Panc1 (cell line): ENCODE data around the gene BFAR. TPM values are rescaled to one million over a fixed set of nuclear protein-coding genes. Genes with fewer than 3 reads are reported as not detected.

Experiments used
- ATAC-seq: fragments of 200-7000 bp; cut with Tn5 transposase; 2 replicates; pipeline ENCODE4 v1.9.1; 2020; ENCODE audit warnings: mild to moderate bottlenecking, moderate library complexity
- BruUV-seq: library from RNA; stranded (reverse); fragments of 400-500 nt; replicated peaks from 2 replicates; lab custom pipeline; 2021; lab: Mats Ljungman, UMichigan
- CTCF ChIA-PET: fragments of 300-600 bp; sonication (Branson Sonifier 250); formaldehyde crosslinking; loops from one replicate; lab custom pipeline; 2022; ENCODE audit warnings: antibody characterized with exemption; lab: Charles Lee
- POLR2A ChIA-PET: fragments of 300-600 bp; sonication (Branson Sonifier 250); formaldehyde crosslinking; loops from one replicate; lab custom pipeline; 2022; ENCODE audit warnings: antibody characterized with exemption; lab: Charles Lee
- DNase-seq: peaks from one replicate; pipeline ENCODE4 v3.0.0-alpha.2; 2010; ENCODE audit warnings: low read depth, low spot score
- H3K27ac ChIP-seq: 2 replicates; pipeline ENCODE4 v1.5.1; 2011; ENCODE audit warnings: mild to moderate bottlenecking, low read length, inconsistent platforms
- H3K27me3 ChIP-seq: fragments of 200-500 bp; sonication (Bioruptor generic); 2 replicates; pipeline ENCODE4 v1.6.0; 2014; ENCODE audit warnings: low read length, inconsistent platforms; ENCODE audit not compliant: control insufficient read depth, insufficient read depth
- H3K36me3 ChIP-seq: fragments of 200-500 bp; sonication (Bioruptor generic); 2 replicates; pipeline ENCODE4 v1.5.1; 2014; ENCODE audit warnings: inconsistent platforms, mild to moderate bottlenecking, low read length, moderate library complexity; ENCODE audit not compliant: control insufficient read depth, insufficient read depth
- H3K4me1 ChIP-seq: 2 replicates; pipeline ENCODE4 v1.5.1; 2011; ENCODE audit warnings: inconsistent platforms, mild to moderate bottlenecking, low read length, moderate library complexity; ENCODE audit not compliant: control insufficient read depth, insufficient read depth
- H3K4me3 ChIP-seq, 2 experiments: 2 replicates each; pipeline ENCODE4 v1.5.1; 2011 to 2012; ENCODE audit warnings: low read depth in 2 of 2, low read length in 2 of 2, mild to moderate bottlenecking in 2 of 2, inconsistent platforms in 1 of 2, moderate library complexity in 1 of 2
- H3K9me3 ChIP-seq: fragments of 200-500 bp; sonication (Bioruptor generic); 2 replicates; pipeline ENCODE4 v1.5.1; 2014; ENCODE audit warnings: low read depth, mild to moderate bottlenecking, inconsistent platforms, low read length, moderate library complexity; ENCODE audit not compliant: control insufficient read depth, insufficient read depth
- POLR2AphosphoS5 ChIP-seq: IDR thresholded peaks from 2 replicates; pipeline ENCODE4 v1.6.1; 2012; ENCODE audit warnings: mild to moderate bottlenecking, low read depth, low read length, moderate library complexity
- SIN3A ChIP-seq: IDR thresholded peaks from 2 replicates; pipeline ENCODE4 v1.6.1; 2012; ENCODE audit warnings: low read depth, mild to moderate bottlenecking, low read length, moderate library complexity, borderline replicate concordance; ENCODE audit not compliant: insufficient read depth
- TCF7L2 ChIP-seq: IDR thresholded peaks from 2 replicates; pipeline ENCODE4 v1.6.1; 2011; ENCODE audit warnings: mild to moderate bottlenecking, low read depth, low read length, inconsistent platforms
- in situ Hi-C: cut with HindIII; loops from 2 replicates; pipeline ENCODE4 v1.10.0; 2016; ENCODE audit warnings: low sequenced_read_pairs, low pct_unique_long_range_greater_than_20kb
- intact Hi-C: fragments of 100-400 bp; cut with micrococcal nuclease; formaldehyde crosslinking; loops from one replicate; pipeline ENCODE4 v1.10.0; 2022; ENCODE audit not compliant: unreplicated experiment
- total RNA-seq: library from RNA; stranded (reverse); gene quantifications from one replicate; pipeline ENCODE4 v1.2.1, GENCODE V29; 2021; ENCODE audit not compliant: unreplicated experiment
- TF ChIP-seq, protein P1 (sequence below), 2 experiments: IDR thresholded peaks; 2 replicates each; pipeline ENCODE4 v1.6.1; 2011 to 2012; ENCODE audit warnings: low read depth in 2 of 2, control low read depth in 1 of 2, low read length in 1 of 2, mild to moderate bottlenecking in 1 of 2, moderate library complexity in 1 of 2; ENCODE audit not compliant: insufficient read depth in 1 of 2
- TF ChIP-seq, protein P2 (sequence below): fragments of 450-650 bp; IDR thresholded peaks from 2 replicates; pipeline ENCODE4 v1.5.1; 2017; ENCODE audit warnings: mild to moderate bottlenecking

The BFAR gene
- total RNA-seq, 1 experiment from 2014 or later, result 114 TPM

DNA sequence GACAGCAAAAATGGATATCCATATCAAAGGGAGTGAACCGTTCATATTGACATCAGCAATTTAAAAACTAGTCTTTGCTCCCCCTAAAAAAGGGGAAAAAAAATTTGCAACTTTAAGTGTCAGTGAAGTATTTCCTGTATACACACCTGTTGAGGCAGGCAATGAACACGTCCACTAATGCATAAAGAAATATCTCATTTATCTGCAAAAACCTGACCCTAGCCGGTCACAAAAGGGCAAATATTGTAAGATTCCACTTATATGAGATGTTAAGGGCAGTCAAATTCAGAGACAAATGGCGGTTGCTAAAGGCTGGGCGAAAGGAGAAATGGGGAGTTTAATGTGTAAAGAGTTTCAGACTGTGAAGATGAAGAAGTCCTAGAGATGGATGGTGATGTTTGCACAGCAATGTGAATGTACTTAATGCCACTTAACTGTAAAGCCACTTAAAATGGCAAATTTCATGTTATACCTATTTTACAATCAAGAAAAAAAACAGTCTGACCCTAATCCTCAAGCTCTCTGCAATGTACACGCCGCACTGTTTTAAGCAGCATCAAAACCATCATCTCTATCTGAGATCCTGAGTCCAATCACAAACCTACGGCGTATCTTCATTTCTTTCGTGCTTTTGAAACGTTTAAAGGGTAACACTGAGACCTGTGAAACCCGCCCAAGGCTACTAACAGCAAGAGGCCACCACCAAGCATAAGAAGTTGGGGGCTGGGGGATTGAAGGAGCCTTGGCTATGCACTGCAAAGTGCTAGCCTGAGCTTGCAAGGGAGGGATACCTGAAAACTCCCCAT, 3.7 kb upstream of the BFAR start:
- CTCF ChIA-PET, result no interaction called here
- TF ChIP-seq, protein P1, sequence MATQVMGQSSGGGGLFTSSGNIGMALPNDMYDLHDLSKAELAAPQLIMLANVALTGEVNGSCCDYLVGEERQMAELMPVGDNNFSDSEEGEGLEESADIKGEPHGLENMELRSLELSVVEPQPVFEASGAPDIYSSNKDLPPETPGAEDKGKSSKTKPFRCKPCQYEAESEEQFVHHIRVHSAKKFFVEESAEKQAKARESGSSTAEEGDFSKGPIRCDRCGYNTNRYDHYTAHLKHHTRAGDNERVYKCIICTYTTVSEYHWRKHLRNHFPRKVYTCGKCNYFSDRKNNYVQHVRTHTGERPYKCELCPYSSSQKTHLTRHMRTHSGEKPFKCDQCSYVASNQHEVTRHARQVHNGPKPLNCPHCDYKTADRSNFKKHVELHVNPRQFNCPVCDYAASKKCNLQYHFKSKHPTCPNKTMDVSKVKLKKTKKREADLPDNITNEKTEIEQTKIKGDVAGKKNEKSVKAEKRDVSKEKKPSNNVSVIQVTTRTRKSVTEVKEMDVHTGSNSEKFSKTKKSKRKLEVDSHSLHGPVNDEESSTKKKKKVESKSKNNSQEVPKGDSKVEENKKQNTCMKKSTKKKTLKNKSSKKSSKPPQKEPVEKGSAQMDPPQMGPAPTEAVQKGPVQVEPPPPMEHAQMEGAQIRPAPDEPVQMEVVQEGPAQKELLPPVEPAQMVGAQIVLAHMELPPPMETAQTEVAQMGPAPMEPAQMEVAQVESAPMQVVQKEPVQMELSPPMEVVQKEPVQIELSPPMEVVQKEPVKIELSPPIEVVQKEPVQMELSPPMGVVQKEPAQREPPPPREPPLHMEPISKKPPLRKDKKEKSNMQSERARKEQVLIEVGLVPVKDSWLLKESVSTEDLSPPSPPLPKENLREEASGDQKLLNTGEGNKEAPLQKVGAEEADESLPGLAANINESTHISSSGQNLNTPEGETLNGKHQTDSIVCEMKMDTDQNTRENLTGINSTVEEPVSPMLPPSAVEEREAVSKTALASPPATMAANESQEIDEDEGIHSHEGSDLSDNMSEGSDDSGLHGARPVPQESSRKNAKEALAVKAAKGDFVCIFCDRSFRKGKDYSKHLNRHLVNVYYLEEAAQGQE (IDR thresholded peaks at IDR 0.05; ENCODE audit: insufficient read depth in 1 of 2, low read depth in 2 of 2, low read length in 1 of 2), result no peak
- TF ChIP-seq, protein P2, sequence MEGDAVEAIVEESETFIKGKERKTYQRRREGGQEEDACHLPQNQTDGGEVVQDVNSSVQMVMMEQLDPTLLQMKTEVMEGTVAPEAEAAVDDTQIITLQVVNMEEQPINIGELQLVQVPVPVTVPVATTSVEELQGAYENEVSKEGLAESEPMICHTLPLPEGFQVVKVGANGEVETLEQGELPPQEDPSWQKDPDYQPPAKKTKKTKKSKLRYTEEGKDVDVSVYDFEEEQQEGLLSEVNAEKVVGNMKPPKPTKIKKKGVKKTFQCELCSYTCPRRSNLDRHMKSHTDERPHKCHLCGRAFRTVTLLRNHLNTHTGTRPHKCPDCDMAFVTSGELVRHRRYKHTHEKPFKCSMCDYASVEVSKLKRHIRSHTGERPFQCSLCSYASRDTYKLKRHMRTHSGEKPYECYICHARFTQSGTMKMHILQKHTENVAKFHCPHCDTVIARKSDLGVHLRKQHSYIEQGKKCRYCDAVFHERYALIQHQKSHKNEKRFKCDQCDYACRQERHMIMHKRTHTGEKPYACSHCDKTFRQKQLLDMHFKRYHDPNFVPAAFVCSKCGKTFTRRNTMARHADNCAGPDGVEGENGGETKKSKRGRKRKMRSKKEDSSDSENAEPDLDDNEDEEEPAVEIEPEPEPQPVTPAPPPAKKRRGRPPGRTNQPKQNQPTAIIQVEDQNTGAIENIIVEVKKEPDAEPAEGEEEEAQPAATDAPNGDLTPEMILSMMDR, result no peak
- TF ChIP-seq SIN3A (no peak), TCF7L2 (no peak), POLR2AphosphoS5 (no peak)
- intact Hi-C loops, result no loop called here
- Histone ChIP-seq H3K36me3 (peaks cover 27% of the 10 kb centered on the region), H3K9me3 (no peaks in the 10 kb centered on the region), H3K4me1 (peaks cover 22% of the 10 kb centered on the region), H3K4me3 (peak overlapping the region; percentile 77 to 95), H3K27me3 (no peaks in the 10 kb centered on the region), H3K27ac (peak overlapping the region; percentile 99)
- in situ Hi-C loops, result no loop called here
- no peak for ATAC-seq
- TSS peak; percentile 47 for BruUV-seq
- POLR2A ChIA-PET, result interaction anchor here (0.6 kb wide), 1 partner anchor 8 kb away, joined by 9 read pairs; no protein-coding TSS in a partner anchor
- no peak for DNase-seq

DNA sequence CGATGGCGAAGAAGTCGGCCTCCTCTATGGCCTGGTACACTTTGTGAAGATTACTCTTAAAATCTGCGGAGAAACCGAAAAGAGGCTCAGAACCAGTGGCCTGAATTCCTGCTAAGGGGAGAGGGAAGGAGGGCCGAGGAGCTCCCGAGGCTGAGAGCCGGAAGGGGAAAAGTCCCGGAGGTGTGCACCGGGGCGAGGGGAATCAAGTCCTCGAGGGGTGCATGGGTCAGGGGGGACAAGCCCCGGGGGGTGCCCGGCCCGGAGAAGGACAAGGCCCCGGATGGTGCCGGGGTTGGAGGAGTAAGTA, 3.2 kb upstream of the BFAR start:
- POLR2A ChIA-PET, result no interaction called here
- in situ Hi-C loops, result no loop called here
- ATAC-seq, result no peak; the same call in 1 of the 2 replicates

More for the DNA sequence above, 3.2 kb upstream of the BFAR start:
- no peak for DNase-seq
- peak overlapping the region; percentile 77 to 95 for H3K4me3 ChIP-seq
- H3K36me3 ChIP-seq, result peaks cover 24% of the 10 kb centered on the region
- H3K27ac ChIP-seq, result peak overlapping the region; percentile 99
- H3K27me3 ChIP-seq, result no peaks in the 10 kb centered on the region
- CTCF ChIA-PET, result no interaction called here
- no peaks in the 10 kb centered on the region for H3K9me3 ChIP-seq
- peaks cover 27% of the 10 kb centered on the region for H3K4me1 ChIP-seq
- BruUV-seq, result no TSS peak
- TF ChIP-seq, protein P2, result no peak
- TF ChIP-seq, protein P1 (IDR thresholded peaks at IDR 0.05; ENCODE audit: insufficient read depth in 1 of 2, low read depth in 2 of 2, low read length in 1 of 2), result no peak
- TF ChIP-seq TCF7L2, result no peak
- intact Hi-C loops, result no loop called here
